ACHN (cell line): Measurements from ENCODE around the gene STK4.

Experiments
- DNase-seq: peaks from one replicate; pipeline ENCODE4 v3.0.0-alpha.2; 2015
- in situ Hi-C: cut with HindIII; loops from 2 replicates; pipeline ENCODE4 v1.10.0; 2017; ENCODE audit warnings: low sequenced_read_pairs, low pct_ligation_motif_present, low pct_unique_long_range_greater_than_20kb

Gene STK4

DNA sequence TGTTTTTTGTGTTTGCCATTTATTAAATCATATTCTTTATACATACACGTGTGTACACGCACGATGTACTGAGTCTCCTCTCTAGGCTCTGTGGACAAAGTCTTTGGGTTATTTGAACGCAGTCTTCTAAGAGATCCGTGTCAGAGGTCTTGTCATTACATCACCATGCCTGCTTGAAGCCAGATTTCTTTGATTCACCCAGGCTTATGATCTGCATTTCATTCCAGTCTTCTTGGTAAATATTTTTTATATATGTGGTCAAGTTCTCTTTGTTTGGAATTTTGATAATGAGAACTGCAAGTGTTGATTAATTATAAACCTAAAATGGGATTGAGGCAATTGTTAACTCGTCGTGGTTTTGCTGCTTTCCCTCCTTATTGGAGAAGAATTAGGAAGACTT is 100.1 kb downstream of the STK4 start:
- in situ Hi-C loops: no loop called here
- DNase-seq: no peak

DNA sequence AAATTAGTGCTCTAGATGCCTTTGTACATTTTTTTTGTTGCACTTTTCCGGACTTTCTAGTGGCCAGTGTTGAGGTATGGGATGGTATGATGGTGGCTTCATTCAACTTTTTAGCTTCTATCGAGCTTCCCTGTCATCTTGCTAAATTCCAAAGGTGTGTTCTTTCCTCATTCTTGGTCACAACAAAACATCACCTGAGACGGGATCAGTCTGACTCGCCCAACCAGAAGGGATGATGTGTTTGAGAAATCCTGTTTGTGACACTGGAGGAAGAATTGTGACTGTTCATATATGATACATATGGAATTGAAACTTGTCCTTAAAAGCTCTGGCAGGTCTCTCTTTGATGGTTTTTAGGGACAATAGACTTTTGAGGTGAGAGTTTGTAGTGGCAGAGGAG is 100.8 kb downstream of the STK4 start:
- in situ Hi-C loops: no loop called here
- DNase-seq: no peak

DNA sequence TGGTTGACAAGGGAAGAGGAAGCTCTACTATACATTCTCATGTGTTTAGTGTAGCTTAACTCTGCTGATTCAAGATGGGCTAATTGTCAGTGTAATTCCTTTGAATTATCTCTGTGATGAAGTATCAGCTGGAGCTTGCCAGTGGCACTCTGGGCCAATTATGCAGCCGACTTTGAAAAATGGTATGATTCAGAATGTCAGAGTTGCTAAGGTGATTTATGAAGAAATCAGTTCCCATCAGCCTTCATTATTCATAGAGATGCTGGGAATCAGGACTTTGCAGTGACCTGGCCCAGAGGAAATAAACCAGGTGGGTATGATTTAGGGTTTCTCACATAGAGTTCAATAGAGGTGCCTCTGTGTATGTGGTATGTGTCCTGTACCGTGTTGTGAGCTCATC is 101.2 kb downstream of the STK4 start:
- in situ Hi-C loops: no loop called here
- no peak for DNase-seq

DNA sequence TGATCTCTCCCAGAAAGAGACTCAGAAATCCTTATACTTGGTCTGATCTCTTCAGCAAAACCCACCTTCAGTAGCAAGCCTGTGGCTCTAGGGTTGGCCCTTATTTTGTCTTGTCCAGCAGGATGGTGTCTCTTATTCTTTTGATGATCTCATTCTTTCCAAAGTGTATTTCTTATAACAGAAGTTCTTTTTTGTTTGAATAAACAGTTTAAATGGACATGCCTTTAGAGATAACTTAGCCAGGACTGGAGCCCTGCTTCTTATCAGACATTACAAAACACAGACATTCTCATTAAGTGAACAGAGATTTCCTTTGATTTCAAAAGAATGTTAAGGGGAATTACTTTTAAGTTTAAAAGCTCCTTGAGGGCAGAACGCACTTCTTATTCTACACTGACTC is 102.9 kb downstream of the STK4 start:
- no peak for DNase-seq
- in situ Hi-C loops: no loop called here

DNA sequence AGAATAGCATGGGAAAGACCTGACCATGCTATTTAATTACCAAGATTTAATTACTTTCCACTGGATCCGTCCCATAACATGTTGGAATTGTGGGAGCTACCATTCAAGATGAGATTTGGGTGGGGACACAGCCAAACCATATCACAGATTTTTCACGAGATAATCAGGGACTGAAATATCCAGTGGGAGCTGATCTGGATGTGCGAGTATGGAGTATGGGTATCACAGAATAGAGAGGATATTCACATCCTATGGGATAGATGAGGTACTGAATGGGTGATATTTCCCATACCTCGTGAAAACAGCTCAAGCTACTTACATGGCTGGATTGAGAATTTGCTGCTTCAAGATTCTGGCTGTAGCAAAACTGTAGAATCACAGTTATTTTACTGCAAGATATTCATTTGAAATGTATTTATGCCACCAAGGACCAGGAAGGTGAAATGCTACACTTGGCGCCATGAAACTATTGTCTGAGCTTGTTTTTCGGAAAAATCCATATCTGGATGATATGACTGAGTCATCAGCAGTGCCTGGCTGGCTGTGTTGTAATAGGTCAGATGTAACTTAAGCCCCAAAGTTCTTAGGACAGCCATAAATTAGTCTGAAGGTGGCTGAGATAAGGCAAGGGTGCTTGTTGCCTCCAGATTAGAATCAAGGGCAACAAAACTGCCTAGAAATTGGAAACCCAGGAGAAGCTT is 104.8 kb downstream of the STK4 start:
- no peak for DNase-seq

DNA sequence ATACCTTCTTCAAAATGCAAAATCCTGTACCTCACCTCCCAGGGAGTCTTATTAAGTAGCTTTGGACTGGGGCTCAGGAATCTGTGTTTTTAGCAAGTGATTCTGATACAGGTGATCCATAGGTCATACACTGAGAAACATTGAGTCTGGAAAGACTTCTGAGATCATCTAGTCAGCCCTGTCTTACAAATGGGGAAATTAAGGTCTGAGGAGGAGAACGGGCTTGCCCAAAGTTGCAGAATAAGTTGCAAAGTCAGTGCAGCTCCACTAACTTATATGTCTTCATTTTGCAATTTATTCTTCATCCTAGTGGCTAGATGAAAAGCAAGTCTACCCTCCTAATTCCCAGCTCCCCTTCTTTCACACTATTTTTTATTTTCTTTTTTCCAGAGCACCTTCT is 105.8 kb downstream of the STK4 start:
- in situ Hi-C loops: no loop called here
- no peak for DNase-seq

More for the DNA sequence above, 104.8 kb downstream of the STK4 start:
- in situ Hi-C loops: no loop called here

DNA sequence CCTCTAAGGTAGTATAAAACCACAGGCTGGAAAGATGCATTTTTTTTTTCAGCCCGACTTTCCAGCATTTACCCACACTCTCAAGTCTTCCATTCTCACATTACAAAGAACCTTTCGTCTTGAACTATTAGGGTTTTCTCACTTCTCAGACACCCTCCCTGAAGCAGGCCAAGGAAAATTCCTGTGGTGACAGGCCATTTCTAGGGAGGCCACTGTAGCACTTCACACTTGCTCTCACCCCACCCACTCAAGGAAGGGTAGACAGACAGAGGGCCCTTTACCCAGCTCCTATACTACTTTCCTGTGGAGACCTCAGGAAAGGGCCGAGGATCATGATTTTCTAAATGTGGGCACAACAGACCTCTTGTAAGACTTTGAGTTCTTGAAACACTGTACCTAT is 106.9 kb downstream of the STK4 start:
- no peak for DNase-seq
- in situ Hi-C loops: no loop called here

DNA sequence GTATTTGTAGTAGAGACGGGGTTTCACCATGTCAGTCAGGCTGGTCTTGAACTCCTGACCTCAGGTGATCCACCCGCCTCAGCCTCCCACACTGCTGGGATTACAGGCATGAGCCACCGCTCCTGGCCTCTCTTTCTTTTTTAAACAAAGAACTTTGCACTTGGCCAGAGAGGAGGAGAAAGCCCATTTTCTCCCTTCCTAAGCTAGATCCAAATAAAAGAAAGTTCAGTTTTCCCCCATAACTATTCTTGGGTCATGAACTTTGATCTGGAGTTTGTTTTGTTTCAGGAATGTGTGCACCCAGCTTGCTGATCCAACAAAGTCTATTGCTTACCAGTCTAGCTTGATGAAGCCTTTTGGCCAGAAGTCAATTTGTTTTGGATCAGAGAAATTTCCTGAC is 111.2 kb downstream of the STK4 start:
- DNase-seq: no peak
- in situ Hi-C loops: no loop called here

DNA sequence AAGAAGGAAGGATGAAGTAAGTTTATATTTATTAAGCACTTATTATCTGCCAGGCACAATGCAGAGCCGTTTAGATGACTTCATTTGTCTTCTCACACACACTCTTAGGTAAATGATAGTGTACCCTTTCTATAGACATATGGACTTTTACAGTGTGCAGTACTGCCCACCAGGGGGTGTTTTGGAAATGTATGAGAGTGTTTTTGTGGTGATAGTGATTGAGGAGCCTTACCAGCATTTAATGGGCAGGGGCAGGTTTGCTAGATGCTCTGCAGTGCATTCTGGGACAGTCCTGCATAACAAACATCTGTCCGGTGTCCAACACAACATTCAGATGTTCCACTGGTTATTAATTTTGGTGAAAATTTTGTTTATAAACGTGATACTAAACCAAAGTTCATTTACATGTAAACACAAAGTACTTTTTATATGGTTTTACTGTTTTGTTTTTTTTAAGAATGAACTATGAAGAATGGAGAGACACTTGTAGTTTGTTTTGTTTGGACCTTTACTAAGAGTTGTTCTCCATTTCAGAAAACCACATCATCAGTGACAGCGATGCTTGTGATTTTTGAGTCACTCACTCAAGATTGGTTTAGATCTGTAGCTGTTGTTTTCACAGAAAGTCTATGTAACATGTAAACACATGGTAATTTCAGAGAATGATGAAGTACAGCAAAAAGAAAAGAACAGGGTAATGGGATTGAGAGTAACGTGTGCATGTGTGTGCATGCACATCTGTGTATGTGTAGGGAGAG is 114.7 kb downstream of the STK4 start:
- peak; percentile 8 for DNase-seq
- in situ Hi-C loops: no loop called here

DNA sequence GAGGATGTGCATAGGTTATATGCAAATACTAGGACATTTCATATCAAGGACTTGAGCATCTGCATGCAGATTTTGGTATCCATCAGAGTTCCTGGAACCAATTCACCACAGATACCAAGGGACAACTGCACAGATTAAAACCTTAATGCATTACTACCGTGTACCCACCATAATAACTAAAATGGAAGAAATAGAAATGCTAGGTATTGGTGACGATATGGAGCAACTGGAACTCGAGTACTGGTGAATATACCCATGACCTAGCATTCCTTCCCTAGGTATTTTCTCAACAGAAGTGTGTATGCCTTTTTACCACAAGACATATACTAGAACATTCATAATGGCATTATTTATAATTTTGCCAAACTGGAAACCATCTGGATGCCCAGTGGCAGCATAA is 116.2 kb downstream of the STK4 start:
- in situ Hi-C loops: no loop called here
- DNase-seq: no peak

DNA sequence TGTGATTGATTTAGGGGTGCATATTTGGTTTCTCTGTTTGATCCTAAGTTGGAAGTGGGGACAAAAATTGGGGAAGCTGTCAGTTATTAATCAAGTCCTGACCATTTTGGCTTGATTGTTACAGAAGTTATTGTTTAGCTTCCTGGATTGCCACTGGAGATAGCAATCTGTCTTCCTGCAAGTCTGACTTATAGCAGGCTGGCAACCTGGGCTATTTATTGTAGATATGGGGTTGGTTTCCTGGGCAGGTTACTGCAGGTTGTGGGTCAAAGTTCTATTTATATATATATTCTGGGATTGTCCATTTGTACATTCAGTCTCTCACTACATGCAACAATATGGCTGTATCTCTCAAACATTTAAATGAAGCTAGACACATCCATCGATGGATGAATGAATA is 116.8 kb downstream of the STK4 start:
- in situ Hi-C loops: no loop called here

DNA sequence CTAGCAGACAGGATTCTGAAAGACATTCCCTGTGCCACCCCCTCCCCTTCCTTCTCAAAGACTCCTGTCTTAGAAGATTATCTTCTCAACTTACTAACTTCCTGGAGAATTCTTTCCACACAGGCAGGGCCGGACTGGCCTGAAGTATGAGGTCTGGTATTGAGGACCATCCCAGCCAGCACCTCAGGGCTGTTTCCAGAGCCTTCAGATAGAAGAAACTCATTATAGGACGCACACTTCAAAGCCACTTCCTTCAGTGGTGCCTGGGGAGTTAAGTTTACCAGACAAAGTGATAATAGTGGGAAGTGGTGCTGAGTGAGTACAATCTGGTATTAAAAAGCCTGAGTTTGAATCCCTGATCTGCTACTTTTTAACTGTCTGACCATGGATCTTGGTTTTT is 119.0 kb downstream of the STK4 start:
- no peak for DNase-seq

More for the DNA sequence above, 116.8 kb downstream of the STK4 start:
- no peak for DNase-seq

DNA sequence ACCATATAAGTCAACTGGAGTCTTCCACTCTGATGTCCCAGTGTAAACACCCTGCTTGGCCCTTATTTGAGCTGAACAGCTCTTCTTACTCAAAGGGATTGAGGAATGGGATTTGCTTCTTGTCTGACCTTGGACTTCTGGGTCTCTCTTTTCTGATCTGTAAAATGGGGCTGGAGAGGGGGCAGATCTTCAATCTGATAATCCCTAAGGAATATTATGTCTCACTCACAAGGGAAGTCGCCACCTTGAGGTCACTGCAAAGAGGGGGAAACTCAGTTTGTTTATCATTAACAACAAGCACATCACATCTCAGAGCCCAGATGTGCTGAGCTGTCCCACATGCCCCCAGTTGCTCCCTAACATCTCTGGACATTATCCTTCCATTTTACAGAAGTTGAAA is 119.6 kb downstream of the STK4 start:
- in situ Hi-C loops: no loop called here
- DNase-seq: no peak

More for the DNA sequence above, 119.0 kb downstream of the STK4 start:
- in situ Hi-C loops: no loop called here

DNA sequence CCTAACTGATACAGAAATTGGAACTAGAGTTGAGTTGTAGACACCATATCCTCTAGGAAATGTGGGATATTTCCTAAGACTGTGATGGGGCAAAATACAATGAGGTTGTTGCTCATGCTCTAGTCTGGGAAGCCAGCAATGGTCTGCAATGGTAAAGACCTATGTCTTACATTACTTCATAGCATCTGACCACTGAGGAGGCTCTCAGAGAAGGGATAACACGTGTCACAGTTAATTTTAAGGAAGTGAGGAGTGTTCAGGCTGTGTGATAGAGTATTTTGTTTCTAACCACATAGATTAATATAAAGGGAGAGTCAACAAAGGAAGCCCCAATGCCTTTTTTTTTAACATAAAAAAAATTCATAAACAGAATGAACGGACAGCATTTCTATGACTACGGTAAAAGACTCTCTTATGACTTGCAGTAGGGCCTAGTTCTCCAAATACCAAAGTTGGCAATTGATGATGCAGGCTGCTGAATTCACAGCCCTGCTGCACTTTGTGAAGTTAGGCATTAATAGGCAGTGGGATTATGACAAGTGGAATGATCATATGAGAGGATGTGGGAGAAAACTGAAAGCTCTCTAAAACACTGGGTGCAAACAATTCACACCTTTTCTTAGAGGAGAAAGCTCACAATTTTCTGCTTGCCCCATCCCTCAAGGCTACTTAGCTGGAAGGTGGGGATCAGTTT is 120.9 kb downstream of the STK4 start:
- DNase-seq: no peak
- in situ Hi-C loops: no loop called here

DNA sequence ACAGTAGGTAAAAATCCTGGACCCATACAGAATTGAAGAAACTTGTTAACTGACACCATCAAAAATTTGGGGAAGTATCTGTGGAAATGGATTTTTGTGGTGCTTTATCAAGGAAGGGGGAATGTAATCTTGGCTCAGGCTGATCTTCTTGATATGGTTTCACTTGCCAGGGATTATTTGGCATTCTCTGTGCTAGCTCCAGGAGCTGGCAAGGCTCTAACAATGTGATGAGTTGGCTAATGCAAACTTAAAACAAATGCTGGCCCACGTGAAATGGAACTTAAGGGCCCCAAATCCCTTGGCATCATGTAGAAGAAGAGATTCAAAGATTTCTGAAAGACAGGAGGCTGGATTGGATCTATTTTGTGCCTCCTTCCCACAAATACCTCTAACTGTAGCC is 121.5 kb downstream of the STK4 start:
- no peak for DNase-seq
- in situ Hi-C loops: no loop called here

DNA sequence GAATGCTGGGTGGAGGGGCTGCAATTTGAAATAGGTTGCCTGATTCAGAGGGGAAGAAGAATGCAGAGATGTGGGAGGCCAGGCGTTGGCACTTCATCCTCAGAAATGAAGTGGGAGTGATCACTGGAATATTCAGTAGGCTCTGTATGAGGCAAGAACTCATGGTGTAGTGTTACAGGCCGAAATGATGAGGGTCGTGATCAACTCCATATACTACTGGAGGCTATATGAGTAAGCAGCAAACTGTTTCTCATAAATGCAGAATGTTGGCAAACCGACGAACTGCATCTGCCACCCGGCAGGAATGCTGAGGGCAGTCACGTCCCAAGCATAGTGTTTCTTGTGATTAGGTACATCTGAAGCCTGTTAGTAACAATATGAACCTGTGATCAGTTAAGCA is 121.9 kb downstream of the STK4 start:
- no peak for DNase-seq
- in situ Hi-C loops: no loop called here

DNA sequence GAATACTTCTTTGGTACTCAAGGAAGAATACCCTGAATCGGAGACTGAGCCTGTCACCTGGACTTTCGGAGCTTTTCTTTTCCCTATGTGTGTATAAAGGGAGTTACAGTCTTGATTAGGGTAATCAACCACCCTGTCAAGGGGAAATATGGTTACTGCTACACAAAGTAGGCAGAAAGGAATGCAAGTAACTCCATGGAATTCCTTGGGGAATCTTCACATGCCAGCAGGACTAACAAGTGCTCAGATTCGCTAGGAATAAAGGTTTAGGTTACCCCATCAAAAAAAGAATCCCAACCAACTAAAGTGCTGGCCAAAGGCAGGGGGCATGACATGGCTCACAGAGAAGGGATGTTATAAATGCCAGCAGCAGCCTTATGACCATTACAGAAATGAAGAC is 124.2 kb downstream of the STK4 start:
- in situ Hi-C loops: no loop called here
- DNase-seq: no peak

DNA sequence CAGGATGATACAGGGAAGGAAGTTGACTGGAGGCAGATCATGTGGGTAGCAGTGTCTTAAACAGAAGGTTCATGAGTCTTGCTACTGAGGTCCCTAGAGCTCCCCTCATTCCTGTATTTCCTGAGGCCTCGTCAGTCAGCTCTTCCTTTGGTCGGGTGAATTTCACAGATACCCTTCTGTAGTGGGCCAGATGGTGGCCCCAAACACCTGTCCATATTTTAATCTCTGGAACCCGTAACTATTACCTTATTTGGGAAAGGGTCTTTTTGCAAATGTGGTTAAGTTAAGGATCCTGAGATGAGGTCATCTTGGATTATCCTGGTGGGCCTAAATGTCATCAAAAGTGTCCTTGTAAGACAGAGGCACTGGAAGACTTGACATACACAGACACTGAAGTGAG is 125.1 kb downstream of the STK4 start:
- in situ Hi-C loops: no loop called here
- no peak for DNase-seq

DNA sequence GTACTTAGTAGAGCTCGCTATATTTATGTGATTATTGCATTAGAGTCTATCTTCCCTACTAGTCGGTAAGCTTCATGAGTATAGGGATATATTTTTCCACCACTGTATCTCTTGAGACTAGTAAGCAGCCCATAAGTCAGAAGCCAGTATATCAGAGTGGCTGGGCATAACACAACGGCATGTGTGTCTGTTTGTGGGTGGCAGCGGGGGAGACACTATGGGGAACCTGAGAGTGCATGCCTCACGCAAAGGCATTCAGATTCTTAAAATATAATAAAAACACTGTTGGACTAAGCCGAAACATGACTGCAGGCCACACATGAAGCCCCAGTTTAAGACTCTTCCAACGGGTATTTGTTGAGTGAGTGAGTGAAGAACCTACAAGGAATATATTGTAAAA is 126.6 kb downstream of the STK4 start:
- in situ Hi-C loops: no loop called here
- no peak for DNase-seq

DNA sequence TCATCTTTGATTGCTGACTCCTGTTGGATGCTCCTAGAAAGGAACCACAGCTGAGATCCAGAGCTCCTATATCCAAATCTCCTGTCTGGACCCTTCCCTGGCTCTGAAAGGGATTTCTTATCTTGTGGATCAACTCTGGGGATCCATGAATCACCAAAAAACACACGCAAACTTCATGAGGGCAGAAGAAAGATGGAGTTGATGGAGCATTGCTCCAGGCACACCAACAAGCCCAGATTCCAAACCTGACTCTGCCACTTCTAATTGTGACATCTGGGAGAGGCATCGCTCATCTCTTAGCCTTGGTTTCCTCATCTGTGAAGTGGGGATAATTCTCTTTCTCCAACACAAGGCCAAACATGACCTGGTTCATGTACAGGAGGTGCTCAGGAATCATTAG is 127.9 kb downstream of the STK4 start:
- in situ Hi-C loops: no loop called here
- no peak for DNase-seq
